GM12878 (cell line): ENCODE results near the gene PHF11. TPM values are rescaled to one million over a fixed set of nuclear protein-coding genes. Genes with fewer than 3 reads are reported as not detected.

Experiments used
- ATAC-seq: fragments of 200-7000 bp; cut with Tn5 transposase; 3 replicates; pipeline ENCODE4 v1.9.1; 2020; ENCODE audit warnings: mild to moderate bottlenecking, moderate library complexity
- BruUV-seq: library from RNA; stranded (reverse); fragments of 400-500 nt; replicated peaks from 2 replicates; lab custom pipeline; 2021; lab: Mats Ljungman, UMichigan
- CTCF ChIA-PET: fragments of 300-600 bp; sonication (Branson Sonifier 250); formaldehyde crosslinking; extraction: SDS; loops from one replicate; lab custom pipeline; 2021; ENCODE audit warnings: inconsistent platforms; lab: Yijun Ruan, JAX
- POLR2A ChIA-PET: fragments of 350-600 bp; formaldehyde crosslinking; extraction: SDS; loops from one replicate; lab custom pipeline; 2021; ENCODE audit warnings: inconsistent platforms; lab: Charles Lee
- RAD21 ChIA-PET: fragments of 300-600 bp; sonication (Branson Sonifier 250); formaldehyde crosslinking; loops from one replicate; lab custom pipeline; 2023; ENCODE audit warnings: antibody characterized with exemption; ENCODE audit not compliant: unreplicated experiment; lab: Charles Lee
- SMC1A ChIA-PET: fragments of 300-600 bp; sonication (Branson Sonifier 250); formaldehyde crosslinking; loops from one replicate; lab custom pipeline; 2023; ENCODE audit not compliant: unreplicated experiment, uncharacterized antibody; lab: Charles Lee
- DNase-seq: peaks from one replicate; pipeline ENCODE4 v3.0.0-alpha.2; 2011; ENCODE audit warnings: low read depth, low spot score
- FAIRE-seq: peaks from 3 replicates; lab custom pipeline; 2011; peaks lifted over from hg19 to GRCh38; lab: Jason Lieb, UNC
- H2AFZ ChIP-seq: 2 replicates; pipeline ENCODE4 v1.6.0; 2011; ENCODE audit warnings: low read depth, low read length, control low read depth; ENCODE audit not compliant: control insufficient read depth
- H3K27ac ChIP-seq: 2 replicates; pipeline ENCODE4 v1.5.1; 2011; ENCODE audit warnings: control low read depth; ENCODE audit not compliant: control insufficient read depth, insufficient read depth
- H3K27me3 ChIP-seq, 2 experiments: replicated peaks in 1 of 2; 2 replicates each; pipeline versions ENCODE4 v1.6.0 to v1.6.1; 2011; ENCODE audit warnings: low read length in 1 of 2; ENCODE audit not compliant: control insufficient read depth in 2 of 2, insufficient read depth in 2 of 2
- H3K36me3 ChIP-seq, 2 experiments: 2 replicates each; pipeline ENCODE4 v1.5.1; 2011; ENCODE audit warnings: low read length in 1 of 2; ENCODE audit not compliant: control insufficient read depth in 2 of 2, insufficient read depth in 2 of 2
- H3K4me1 ChIP-seq: 2 replicates; pipeline ENCODE4 v1.6.1; 2011; ENCODE audit warnings: mild to moderate bottlenecking, low read length, moderate library complexity, mixed read lengths; ENCODE audit not compliant: control insufficient read depth, insufficient read depth
- H3K4me2 ChIP-seq: 2 replicates; pipeline ENCODE4 v1.6.0; 2011; ENCODE audit warnings: control low read depth; ENCODE audit not compliant: control insufficient read depth, insufficient read depth
- H3K4me3 ChIP-seq: fragments of 200-600 bp; sonication (generic); 2 replicates; pipeline ENCODE4 v1.5.1; 2016
- H3K79me2 ChIP-seq: 2 replicates; pipeline ENCODE4 v1.6.0; 2011; ENCODE audit warnings: low read length; ENCODE audit not compliant: control insufficient read depth, insufficient read depth
- H3K9ac ChIP-seq: 2 replicates; pipeline ENCODE4 v1.8.0; 2011; ENCODE audit warnings: low read length, control low read depth, mixed read lengths; ENCODE audit not compliant: control insufficient read depth, insufficient read depth
- H3K9me3 ChIP-seq: replicated peaks from 3 replicates; pipeline ENCODE4 v1.5.1; 2011; ENCODE audit warnings: mild to moderate bottlenecking, low read length; ENCODE audit not compliant: control insufficient read depth, insufficient read depth
- H4K20me1 ChIP-seq: 2 replicates; pipeline ENCODE4 v1.6.0; 2011; ENCODE audit not compliant: control insufficient read depth, insufficient read depth
- EED ChIP-seq: sonication (generic); IDR thresholded peaks from 2 replicates; pipeline ENCODE4 v1.6.1; 2016; ENCODE audit warnings: antibody characterized with exemption, low read depth
- ESRRA ChIP-seq: IDR thresholded peaks from 2 replicates; pipeline ENCODE4 v1.6.1; 2012; ENCODE audit warnings: mild to moderate bottlenecking, low read length, improper control_type of control experiment
- IKZF2 ChIP-seq, 2 experiments: fragments of 450-650 bp; IDR thresholded peaks; 2 replicates each; pipeline ENCODE4 v1.6.1; 2017; ENCODE audit warnings: mild to moderate bottlenecking in 2 of 2, moderate library complexity in 2 of 2
- NRF1 ChIP-seq: conservative IDR thresholded peaks from 2 replicates; pipeline ENCODE4 v1.6.1; 2011; ENCODE audit warnings: mild to moderate bottlenecking, low read depth, low read length, improper control_type of control experiment
- PAX8 ChIP-seq: fragments of 450-650 bp; IDR thresholded peaks from 2 replicates; pipeline ENCODE4 v1.6.1; 2017; ENCODE audit warnings: mild to moderate bottlenecking, moderate library complexity
- RAD51 ChIP-seq: fragments of 450-650 bp; IDR thresholded peaks from 2 replicates; pipeline ENCODE4 v1.6.1; 2016; ENCODE audit warnings: moderate library complexity, mild to moderate bottlenecking, inconsistent platforms
- RFX5 ChIP-seq: IDR thresholded peaks from 2 replicates; pipeline ENCODE4 v1.6.1; 2011; ENCODE audit warnings: low read depth, low read length, improper control_type of control experiment
- RUNX3 ChIP-seq: IDR thresholded peaks from 2 replicates; pipeline ENCODE4 v1.6.1; 2012; ENCODE audit warnings: low read length, inconsistent platforms
- SMC3 ChIP-seq: IDR thresholded peaks from 2 replicates; pipeline ENCODE4 v1.6.1; 2011; ENCODE audit warnings: low read length, improper control_type of control experiment, borderline replicate concordance
- ZNF24 ChIP-seq: fragments of 450-650 bp; IDR thresholded peaks from 2 replicates; pipeline ENCODE4 v1.6.1; 2017; ENCODE audit warnings: antibody characterized with exemption, mild to moderate bottlenecking
- WGBS: methylation state at CpG from one replicate; pipeline ENCODE4 v1.1.6; 2016; ENCODE audit warnings: low lambda C conversion rate; ENCODE audit not compliant: insufficient replicate concordance, insufficient coverage; ENCODE audit errors: missing lambda C conversion rate; 5-methylcytosine and 5-hydroxymethylcytosine counted together
- in situ Hi-C: fragments of 300-500 bp; cut with MboI; formaldehyde crosslinking; loops from 9 replicates; pipeline ENCODE4 v1.14.3; 2018; ENCODE audit warnings: mixed read lengths
- intact Hi-C: fragments of 100-400 bp; cut with micrococcal nuclease; formaldehyde crosslinking; loops from one replicate; pipeline ENCODE4 v1.14.2; 2022; ENCODE audit not compliant: unreplicated experiment
- polyA plus RNA-seq, 11 experiments: library from polyadenylated mRNA; depleted of rRNA in 4 of 11; unstranded in 6 of 11; stranded (reverse) in 5 of 11; fragments of >200 nt; fragmentation: Nextera tagmentation in 4 of 11; fragmentation: Illumina TruSeq in 1 of 11; extraction: Ambion mirVana in 4 of 11; extraction: Trizol in 1 of 11; gene quantifications; 1 replicate in 1 of 11; 2 replicates in 10 of 11; pipeline versions ENCODE4 v1.2.1 to v1.2.3, GENCODE V29; 2011 to 2016; ENCODE audit warnings: inconsistent platforms in 2 of 11, missing spikeins in 2 of 11, low read depth in 1 of 11
- total RNA-seq, 4 experiments: library from RNA; depleted of rRNA in 3 of 4; stranded (reverse); fragments of >200 nt in 3 of 4; fragmentation: Illumina TruSeq in 1 of 4; extraction: Trizol in 1 of 4; gene quantifications; 2 replicates each; pipeline versions ENCODE4 v1.2.1 to v1.2.3, GENCODE V29; 2013 to 2021
- TF ChIP-seq, protein P1 (sequence below): fragments of 450-650 bp; IDR thresholded peaks from 2 replicates; pipeline ENCODE4 v1.6.1; 2017; ENCODE audit warnings: mild to moderate bottlenecking, moderate library complexity
- TF ChIP-seq, protein P2 (sequence below): fragments of 450-650 bp; conservative IDR thresholded peaks from 2 replicates; pipeline ENCODE4 v1.6.1; 2017; ENCODE audit warnings: mild to moderate bottlenecking, moderate library complexity

Gene PHF11
- total and polyA plus RNA-seq, 10 of the 15 experiments (the other 5 are each of a cell fraction or from before 2014, with no cell fraction given), result 16.9 to 77.3 (median 32.7) TPM

DNA sequence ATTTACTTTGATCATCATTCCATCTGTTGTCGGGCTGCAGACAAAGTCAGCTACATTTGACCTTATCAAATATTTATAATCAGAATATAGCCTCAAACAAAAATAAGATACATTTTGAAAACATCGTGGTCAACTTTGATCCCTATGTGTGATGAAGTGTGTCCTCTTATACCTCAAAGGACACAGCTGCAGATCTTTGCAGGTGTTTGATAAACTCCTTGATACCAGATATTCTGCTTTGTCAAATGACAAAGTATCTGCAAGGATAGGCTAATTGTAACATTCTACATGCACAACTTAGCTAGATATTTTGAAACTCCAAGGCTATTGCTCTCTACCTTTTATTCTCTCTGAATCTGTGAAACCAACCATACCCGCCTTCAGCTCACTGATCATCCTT, 44.0 kb downstream of the PHF11 start (continued):
- TF ChIP-seq, protein P1, sequence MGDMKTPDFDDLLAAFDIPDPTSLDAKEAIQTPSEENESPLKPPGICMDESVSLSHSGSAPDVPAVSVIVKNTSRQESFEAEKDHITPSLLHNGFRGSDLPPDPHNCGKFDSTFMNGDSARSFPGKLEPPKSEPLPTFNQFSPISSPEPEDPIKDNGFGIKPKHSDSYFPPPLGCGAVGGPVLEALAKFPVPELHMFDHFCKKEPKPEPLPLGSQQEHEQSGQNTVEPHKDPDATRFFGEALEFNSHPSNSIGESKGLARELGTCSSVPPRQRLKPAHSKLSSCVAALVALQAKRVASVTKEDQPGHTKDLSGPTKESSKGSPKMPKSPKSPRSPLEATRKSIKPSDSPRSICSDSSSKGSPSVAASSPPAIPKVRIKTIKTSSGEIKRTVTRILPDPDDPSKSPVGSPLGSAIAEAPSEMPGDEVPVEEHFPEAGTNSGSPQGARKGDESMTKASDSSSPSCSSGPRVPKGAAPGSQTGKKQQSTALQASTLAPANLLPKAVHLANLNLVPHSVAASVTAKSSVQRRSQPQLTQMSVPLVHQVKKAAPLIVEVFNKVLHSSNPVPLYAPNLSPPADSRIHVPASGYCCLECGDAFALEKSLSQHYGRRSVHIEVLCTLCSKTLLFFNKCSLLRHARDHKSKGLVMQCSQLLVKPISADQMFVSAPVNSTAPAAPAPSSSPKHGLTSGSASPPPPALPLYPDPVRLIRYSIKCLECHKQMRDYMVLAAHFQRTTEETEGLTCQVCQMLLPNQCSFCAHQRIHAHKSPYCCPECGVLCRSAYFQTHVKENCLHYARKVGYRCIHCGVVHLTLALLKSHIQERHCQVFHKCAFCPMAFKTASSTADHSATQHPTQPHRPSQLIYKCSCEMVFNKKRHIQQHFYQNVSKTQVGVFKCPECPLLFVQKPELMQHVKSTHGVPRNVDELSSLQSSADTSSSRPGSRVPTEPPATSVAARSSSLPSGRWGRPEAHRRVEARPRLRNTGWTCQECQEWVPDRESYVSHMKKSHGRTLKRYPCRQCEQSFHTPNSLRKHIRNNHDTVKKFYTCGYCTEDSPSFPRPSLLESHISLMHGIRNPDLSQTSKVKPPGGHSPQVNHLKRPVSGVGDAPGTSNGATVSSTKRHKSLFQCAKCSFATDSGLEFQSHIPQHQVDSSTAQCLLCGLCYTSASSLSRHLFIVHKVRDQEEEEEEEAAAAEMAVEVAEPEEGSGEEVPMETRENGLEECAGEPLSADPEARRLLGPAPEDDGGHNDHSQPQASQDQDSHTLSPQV, result no peak
- no peak for TF ChIP-seq RUNX3
- TF ChIP-seq, all 136 proteins: peak for 0

GRCh38 chr13:49540552-49540951, 44.8 kb downstream of the PHF11 start:
- no peaks in the 10 kb centered on the region for H3K27me3 ChIP-seq
- DNase-seq, result peak; percentile 23
- peak overlapping the region; percentile 73 for H3K4me2 ChIP-seq
- H3K4me3 ChIP-seq, result peak overlapping the region; percentile 42; the same call in 1 of the 2 replicates
- POLR2A ChIA-PET, result interaction anchor here (1.4 kb wide), 1 partner anchor 97 kb away, joined by 5 read pairs; the partner anchor contains the start of genes CAB39L and SETDB2
- no peaks in the 10 kb centered on the region for H4K20me1 ChIP-seq
- intact Hi-C loops, result no loop called here
- H3K27ac ChIP-seq, result peak overlapping the region; percentile 47
- TF ChIP-seq RUNX3 (no peak), IKZF2 (IDR thresholded peaks at IDR 0.05) (peak in 1 of 2 experiments; percentile 41; a peak in 1 of 4 replicates), PAX8 (no peak), SMC3 (no peak), ZNF24 (no peak), EED (0 out of 2 replicates have a peak, but pooled peaks have one; percentile 30), RFX5 (no peak), RAD51 (no peak), ESRRA (no peak), NRF1 (no peak)
- TF ChIP-seq, protein P2, sequence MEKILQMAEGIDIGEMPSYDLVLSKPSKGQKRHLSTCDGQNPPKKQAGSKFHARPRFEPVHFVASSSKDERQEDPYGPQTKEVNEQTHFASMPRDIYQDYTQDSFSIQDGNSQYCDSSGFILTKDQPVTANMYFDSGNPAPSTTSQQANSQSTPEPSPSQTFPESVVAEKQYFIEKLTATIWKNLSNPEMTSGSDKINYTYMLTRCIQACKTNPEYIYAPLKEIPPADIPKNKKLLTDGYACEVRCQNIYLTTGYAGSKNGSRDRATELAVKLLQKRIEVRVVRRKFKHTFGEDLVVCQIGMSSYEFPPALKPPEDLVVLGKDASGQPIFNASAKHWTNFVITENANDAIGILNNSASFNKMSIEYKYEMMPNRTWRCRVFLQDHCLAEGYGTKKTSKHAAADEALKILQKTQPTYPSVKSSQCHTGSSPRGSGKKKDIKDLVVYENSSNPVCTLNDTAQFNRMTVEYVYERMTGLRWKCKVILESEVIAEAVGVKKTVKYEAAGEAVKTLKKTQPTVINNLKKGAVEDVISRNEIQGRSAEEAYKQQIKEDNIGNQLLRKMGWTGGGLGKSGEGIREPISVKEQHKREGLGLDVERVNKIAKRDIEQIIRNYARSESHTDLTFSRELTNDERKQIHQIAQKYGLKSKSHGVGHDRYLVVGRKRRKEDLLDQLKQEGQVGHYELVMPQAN, result no peak
- TF ChIP-seq, all 136 proteins: peak for 2
- Histone ChIP-seq H2AFZ (peak overlapping the region; percentile 91), H3K79me2 (no peaks in the 10 kb centered on the region), H3K4me1 (peaks cover 7% of the 10 kb centered on the region), H3K36me3 (peaks cover 0 to 5% of the 10 kb centered on the region in 2 experiments; a peak in 3 of 4 replicates), H3K9me3 (no peaks in the 10 kb centered on the region), H3K9ac (peak overlapping the region; percentile 37)
- no TSS peak for BruUV-seq
- FAIRE-seq (peak; percentile 93), ATAC-seq (peak; percentile 68)
- ChIA-PET CTCF (interaction anchor here (1.0 to 1.2 kb wide), 2 partner anchors 12 to 21 kb away, joined by 3 read pairs; no protein-coding TSS in a partner anchor), RAD21 (no interaction called here), SMC1A (interaction anchor here (0.6 to 1.5 kb wide), 6 partner anchors 10 to 127 kb away, joined by 3 to 6 read pairs (median 3); no protein-coding TSS in a partner anchor)
- WGBS, result 42% methylated on average over 7 of the region's 7 CpGs
- in situ Hi-C loops, result no loop called here
